ENCODE data around the gene HPDL. TPM values are rescaled to one million over a fixed set of nuclear protein-coding genes. Genes with fewer than 3 reads are reported as not detected.

Gene HPDL
- total RNA-seq, 1 donor from 2014 or later = 26.8 TPM

DNA sequence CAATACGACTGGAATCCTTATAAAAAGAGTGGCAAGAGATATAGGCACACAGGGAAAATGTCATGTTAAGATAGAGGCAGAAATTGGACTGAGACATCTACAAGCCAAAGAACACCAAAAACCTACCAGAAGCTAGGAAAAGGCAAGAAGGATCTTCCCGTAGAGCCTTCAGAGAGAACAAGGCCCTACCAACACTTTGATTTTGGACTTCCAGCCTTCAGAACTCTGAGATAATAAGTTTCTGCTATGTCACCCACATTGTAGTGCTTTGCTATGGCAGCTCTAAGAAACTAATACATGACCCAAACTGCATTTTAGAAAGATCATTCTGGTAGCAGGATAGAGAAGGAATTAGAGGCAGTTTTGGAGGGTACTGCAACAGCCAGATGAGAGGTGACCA lies 37.6 kb downstream of the HPDL start:
- H3K27me3 Mint-ChIP-seq (ENCODE audit: low read depth) = no peaks in the 10 kb centered on the region
- intact Hi-C loops (cut with micrococcal nuclease) = no loop called here
- H3K36me3 Mint-ChIP-seq (ENCODE audit: low read depth) = no peaks in the 10 kb centered on the region
- no peak for DNase-seq (ENCODE audit: low spot score)
- H3K9me3 Mint-ChIP-seq = no peaks in the 10 kb centered on the region
- peaks cover 8% of the 10 kb centered on the region for H3K4me1 Mint-ChIP-seq (ENCODE audit: low read depth)
- H3K27ac Mint-ChIP-seq = no peak overlapping the region
- H3K4me3 Mint-ChIP-seq (ENCODE audit: low read depth) = no peak overlapping the region

DNA sequence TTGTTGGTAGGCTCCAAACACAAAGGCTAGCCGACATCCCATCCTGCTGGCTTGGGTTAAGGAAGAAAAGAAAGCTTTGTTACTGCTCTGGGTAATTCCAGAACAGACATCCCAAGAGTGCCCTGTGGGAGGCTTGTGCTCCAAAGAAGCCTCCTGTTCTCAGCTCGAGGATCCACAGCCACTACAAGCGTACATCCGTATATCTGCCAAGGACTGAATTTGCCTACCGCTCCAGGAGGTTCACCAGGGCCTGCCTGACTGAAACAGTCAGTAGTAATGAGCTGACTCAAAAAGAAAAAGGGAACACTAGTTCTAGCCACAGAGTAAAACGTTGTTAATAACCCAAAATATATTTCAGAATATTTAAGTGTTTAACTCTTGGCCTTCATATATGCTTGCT lies 38.4 kb downstream of the HPDL start:
- no peak overlapping the region for H3K27ac Mint-ChIP-seq
- no peak overlapping the region for H3K4me3 Mint-ChIP-seq (ENCODE audit: low read depth)
- no peaks in the 10 kb centered on the region for H3K27me3 Mint-ChIP-seq (ENCODE audit: low read depth)
- intact Hi-C loops (cut with micrococcal nuclease) = no loop called here
- no peaks in the 10 kb centered on the region for H3K9me3 Mint-ChIP-seq
- no peaks in the 10 kb centered on the region for H3K36me3 Mint-ChIP-seq (ENCODE audit: low read depth)
- H3K4me1 Mint-ChIP-seq (ENCODE audit: low read depth) = peaks cover 5% of the 10 kb centered on the region
- DNase-seq (ENCODE audit: low spot score) = no peak

DNA sequence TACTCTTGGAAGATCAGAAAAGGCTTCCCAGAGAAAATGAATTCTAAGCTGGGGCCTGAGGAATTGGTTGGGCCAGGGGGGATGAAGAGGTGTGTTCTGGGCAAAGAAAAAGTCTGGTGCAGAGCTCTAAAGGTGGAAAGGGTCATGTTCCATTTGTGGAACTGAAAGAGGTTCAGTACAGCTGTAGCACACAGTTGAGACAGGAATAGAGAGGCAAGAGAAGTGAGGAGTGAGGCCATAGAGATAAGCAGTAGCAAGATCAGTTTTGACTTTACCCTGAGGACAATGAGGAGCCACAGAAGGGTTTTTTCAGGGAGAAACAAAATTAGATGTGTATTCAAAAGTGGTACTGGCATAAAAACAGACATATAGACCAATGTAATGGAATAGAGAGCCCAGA lies 43.9 kb downstream of the HPDL start:
- Mint-ChIP-seq H3K27ac (no peak overlapping the region), H3K36me3 (ENCODE audit: low read depth) (no peaks in the 10 kb centered on the region), H3K27me3 (ENCODE audit: low read depth) (no peaks in the 10 kb centered on the region), H3K4me3 (ENCODE audit: low read depth) (no peak overlapping the region), H3K9me3 (no peaks in the 10 kb centered on the region), H3K4me1 (ENCODE audit: low read depth) (peaks cover 7% of the 10 kb centered on the region)
- intact Hi-C loops (cut with micrococcal nuclease) = no loop called here
- no peak for DNase-seq (ENCODE audit: low spot score)

DNA sequence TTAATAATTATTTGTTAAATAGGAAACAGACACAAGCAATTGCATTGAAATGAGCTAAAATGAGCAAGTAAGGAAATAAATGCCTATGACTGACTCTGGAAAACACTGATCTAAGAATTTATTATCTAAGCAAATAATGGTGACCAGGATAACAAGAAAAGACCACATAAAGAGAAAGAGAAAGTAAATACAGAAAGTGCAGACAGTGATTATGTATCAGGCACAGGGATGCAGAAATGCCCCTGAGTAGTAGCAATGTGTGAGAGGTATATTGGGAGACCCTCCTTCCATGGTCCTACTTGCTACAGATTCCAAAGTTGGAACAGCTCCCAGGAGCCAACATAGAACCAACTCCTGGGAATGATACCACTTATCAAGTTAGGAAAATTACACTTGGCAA lies 46.9 kb downstream of the HPDL start:
- peaks cover 7% of the 10 kb centered on the region for H3K4me1 Mint-ChIP-seq (ENCODE audit: low read depth)
- intact Hi-C loops (cut with micrococcal nuclease) = no loop called here

GRCh38 chr1:45375104-45376090 lies 48.7 kb downstream of the HPDL start:
- H3K36me3 Mint-ChIP-seq (ENCODE audit: low read depth) = no peaks in the 10 kb centered on the region
- no peak overlapping the region for H3K4me3 Mint-ChIP-seq (ENCODE audit: low read depth)
- no peak overlapping the region for H3K27ac Mint-ChIP-seq
- peaks cover 7% of the 10 kb centered on the region for H3K4me1 Mint-ChIP-seq (ENCODE audit: low read depth)
- H3K27me3 Mint-ChIP-seq (ENCODE audit: low read depth) = no peaks in the 10 kb centered on the region
- H3K9me3 Mint-ChIP-seq = no peaks in the 10 kb centered on the region
- intact Hi-C loops (cut with micrococcal nuclease) = no loop called here
- DNase-seq (ENCODE audit: low spot score) = no peak

More for the DNA sequence above, 46.9 kb downstream of the HPDL start:
- H3K36me3 Mint-ChIP-seq (ENCODE audit: low read depth) = no peaks in the 10 kb centered on the region
- no peaks in the 10 kb centered on the region for H3K27me3 Mint-ChIP-seq (ENCODE audit: low read depth)
- H3K9me3 Mint-ChIP-seq = no peaks in the 10 kb centered on the region
- no peak overlapping the region for H3K27ac Mint-ChIP-seq
- no peak overlapping the region for H3K4me3 Mint-ChIP-seq (ENCODE audit: low read depth)
- no peak for DNase-seq (ENCODE audit: low spot score)

DNA sequence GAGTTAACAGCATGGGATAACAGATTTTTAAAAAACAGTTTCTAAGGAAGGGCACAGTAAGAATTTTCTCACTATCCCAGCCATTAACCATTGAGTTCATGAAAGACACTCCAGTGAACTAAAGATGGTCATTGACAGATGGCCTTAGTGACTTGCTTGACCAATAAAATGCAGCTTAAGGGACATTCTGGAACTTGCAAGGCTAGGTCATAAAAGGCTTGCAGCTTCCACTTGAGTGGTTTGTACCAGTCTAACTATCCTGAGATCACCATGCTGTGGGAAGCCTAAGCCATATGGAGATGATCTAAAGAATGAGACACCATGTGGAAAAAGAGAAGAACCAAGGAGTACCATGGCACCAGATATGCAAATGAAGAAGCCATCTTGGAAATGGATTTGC lies 51.5 kb downstream of the HPDL start:
- Mint-ChIP-seq H3K9me3 (no peaks in the 10 kb centered on the region), H3K27ac (no peak overlapping the region), H3K4me1 (ENCODE audit: low read depth) (peaks cover 7% of the 10 kb centered on the region), H3K4me3 (ENCODE audit: low read depth) (no peak overlapping the region), H3K36me3 (ENCODE audit: low read depth) (no peaks in the 10 kb centered on the region), H3K27me3 (ENCODE audit: low read depth) (peaks cover 3% of the 10 kb centered on the region)
- intact Hi-C loops (cut with micrococcal nuclease) = no loop called here
- no peak for DNase-seq (ENCODE audit: low spot score)

Other genes with a start within 250 kb of the HPDL start
- 0.14 and 0.21 TPM in 2 replicates for gene ZSWIM5, start 120.3 kb upstream of the HPDL start, total RNA-seq
- 26.3 and 29.3 TPM in 2 replicates for gene TOE1, start 13.3 kb downstream of the HPDL start, total RNA-seq
- gene MUTYH, start 13.5 kb downstream of the HPDL start, total RNA-seq = 50.1 and 50.9 TPM in 2 replicates
- gene TESK2, start 164.3 kb downstream of the HPDL start, total RNA-seq = 2.3 and 2.9 TPM in 2 replicates
- gene CCDC163, start 173.2 kb downstream of the HPDL start, total RNA-seq = 3.5 and 4.0 TPM in 2 replicates
- gene MMACHC, start 173.4 kb downstream of the HPDL start, total RNA-seq = 8.0 and 9.4 TPM in 2 replicates
- gene PRDX1, start 195.0 kb downstream of the HPDL start, total RNA-seq = 703 and 712 TPM in 2 replicates
- gene AKR1A1, start 223.9 kb downstream of the HPDL start, total RNA-seq = 191 and 210 TPM in 2 replicates